ENCODE results near the gene HPCAL1.

Gene HPCAL1

GRCh38 chr2:10333966-10334365 is 31.3 kb downstream of the HPCAL1 start:
- no peak for DNase-seq (ENCODE audit: low read depth in 1 of 2, low spot score in 1 of 2)

- no peak for DNase-seq (ENCODE audit: low read depth in 1 of 2, low spot score in 1 of 2)
Measured at GRCh38 chr2:10335046-10335840, 32.5 kb downstream of the HPCAL1 start.

- DNase-seq (ENCODE audit: low read depth in 1 of 2, low spot score in 1 of 2), result no peak
Measured at GRCh38 chr2:10336283-10336682, 33.6 kb downstream of the HPCAL1 start.

- DNase-seq (ENCODE audit: low read depth in 1 of 2, low spot score in 1 of 2), result no peak
Measured at GRCh38 chr2:10337449-10338269, 35.0 kb downstream of the HPCAL1 start.

GRCh38 chr2:10338270-10339188 is 35.8 kb downstream of the HPCAL1 start:
- DNase-seq (ENCODE audit: low read depth in 1 of 2, low spot score in 1 of 2), result no peak

- DNase-seq (ENCODE audit: low read depth in 1 of 2, low spot score in 1 of 2), result no peak
Measured at GRCh38 chr2:10339647-10340592, 37.2 kb downstream of the HPCAL1 start.

- DNase-seq (ENCODE audit: low read depth in 1 of 2, low spot score in 1 of 2), result no peak
Measured at GRCh38 chr2:10340593-10340975, 37.9 kb downstream of the HPCAL1 start.

GRCh38 chr2:10341193-10341592 is 38.5 kb downstream of the HPCAL1 start:
- no peak for DNase-seq (ENCODE audit: low read depth in 1 of 2, low spot score in 1 of 2)

GRCh38 chr2:10342245-10342951 is 39.7 kb downstream of the HPCAL1 start:
- no peak for DNase-seq (ENCODE audit: low read depth in 1 of 2, low spot score in 1 of 2)

GRCh38 chr2:10343191-10343590 is 40.5 kb downstream of the HPCAL1 start:
- no peak for DNase-seq (ENCODE audit: low read depth in 1 of 2, low spot score in 1 of 2)

- no peak for DNase-seq (ENCODE audit: low read depth in 1 of 2, low spot score in 1 of 2)
Measured at GRCh38 chr2:10343658-10344057, 41.0 kb downstream of the HPCAL1 start.

- DNase-seq (ENCODE audit: low read depth in 1 of 2, low spot score in 1 of 2), result no peak
Measured at GRCh38 chr2:10344105-10345066, 41.7 kb downstream of the HPCAL1 start.

GRCh38 chr2:10345126-10345525 is 42.4 kb downstream of the HPCAL1 start:
- no peak for DNase-seq (ENCODE audit: low read depth in 1 of 2, low spot score in 1 of 2)

GRCh38 chr2:10345813-10346212 is 43.1 kb downstream of the HPCAL1 start:
- no peak for DNase-seq (ENCODE audit: low read depth in 1 of 2, low spot score in 1 of 2)

- no peak for DNase-seq (ENCODE audit: low read depth in 1 of 2, low spot score in 1 of 2)
Measured at GRCh38 chr2:10346929-10347561, 44.3 kb downstream of the HPCAL1 start.

- DNase-seq (ENCODE audit: low read depth in 1 of 2, low spot score in 1 of 2), result no peak
Measured at GRCh38 chr2:10347562-10347948, 44.9 kb downstream of the HPCAL1 start.

- DNase-seq (ENCODE audit: low read depth in 1 of 2, low spot score in 1 of 2), result no peak
Measured at GRCh38 chr2:10348891-10349290, 46.2 kb downstream of the HPCAL1 start.

GRCh38 chr2:10350761-10351160 is 48.1 kb downstream of the HPCAL1 start:
- DNase-seq (ENCODE audit: low read depth in 1 of 2, low spot score in 1 of 2), result no peak
